ENCODE data around the gene CD22.
A peak's percentile ranks its signal among the peaks of the same experiment; 100 is the strongest.

- TF ChIP-seq POLR2A (IDR thresholded peaks at IDR 0.05; ENCODE audit: low read depth, low read length) (no peak; the same call in 1 of the 2 replicates), POLR2AphosphoS5 (IDR thresholded peaks at IDR 0.05; ENCODE audit: low read depth, low read length) (peak; percentile 54; the same call in 1 of the 2 replicates), TAF1 (IDR thresholded peaks at IDR 0.05; ENCODE audit: borderline replicate concordance, low read depth, low read length) (no peak)
Observed at GRCh38 chr19:35348911-35349611, 20.1 kb downstream of the CD22 start.
